ENCODE data around the gene MED9. TPM values are rescaled to one million over a fixed set of nuclear protein-coding genes. Genes with fewer than 3 reads are reported as not detected.
"Not testable (repeated sequence)": the region's sequence is repeated elsewhere in the genome, so short reads cannot be mapped to it uniquely, and the experiment has no call there.

Gene MED9
- total RNA-seq, 2 donors from 2014 or later: 4.9 to 7.8 TPM

DNA sequence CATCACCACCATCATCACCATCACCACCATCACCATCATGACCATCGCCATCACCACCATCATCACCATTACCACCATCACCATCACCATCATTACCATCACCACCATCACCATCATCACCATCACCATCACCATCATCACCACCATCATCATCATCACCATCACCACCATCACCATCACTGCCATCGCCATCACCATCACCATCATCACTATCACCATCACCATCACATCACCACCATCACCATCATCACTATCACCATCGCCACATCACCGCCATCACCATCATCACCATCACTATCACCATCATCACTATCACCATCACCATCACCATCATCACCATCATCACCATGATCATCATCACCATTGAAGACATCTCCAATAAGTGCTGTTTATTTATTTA is 16.8 kb upstream of the MED9 start:
- intact Hi-C loops (cut with DNase I): no loop called here
- TF ChIP-seq, protein P1, sequence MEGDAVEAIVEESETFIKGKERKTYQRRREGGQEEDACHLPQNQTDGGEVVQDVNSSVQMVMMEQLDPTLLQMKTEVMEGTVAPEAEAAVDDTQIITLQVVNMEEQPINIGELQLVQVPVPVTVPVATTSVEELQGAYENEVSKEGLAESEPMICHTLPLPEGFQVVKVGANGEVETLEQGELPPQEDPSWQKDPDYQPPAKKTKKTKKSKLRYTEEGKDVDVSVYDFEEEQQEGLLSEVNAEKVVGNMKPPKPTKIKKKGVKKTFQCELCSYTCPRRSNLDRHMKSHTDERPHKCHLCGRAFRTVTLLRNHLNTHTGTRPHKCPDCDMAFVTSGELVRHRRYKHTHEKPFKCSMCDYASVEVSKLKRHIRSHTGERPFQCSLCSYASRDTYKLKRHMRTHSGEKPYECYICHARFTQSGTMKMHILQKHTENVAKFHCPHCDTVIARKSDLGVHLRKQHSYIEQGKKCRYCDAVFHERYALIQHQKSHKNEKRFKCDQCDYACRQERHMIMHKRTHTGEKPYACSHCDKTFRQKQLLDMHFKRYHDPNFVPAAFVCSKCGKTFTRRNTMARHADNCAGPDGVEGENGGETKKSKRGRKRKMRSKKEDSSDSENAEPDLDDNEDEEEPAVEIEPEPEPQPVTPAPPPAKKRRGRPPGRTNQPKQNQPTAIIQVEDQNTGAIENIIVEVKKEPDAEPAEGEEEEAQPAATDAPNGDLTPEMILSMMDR (IDR thresholded peaks at IDR 0.05): no peak
- TF ChIP-seq POLR2A (IDR thresholded peaks at IDR 0.05): no peak
- Histone ChIP-seq H3K4me3 (no peak overlapping the region), H3K9me3 (no peaks in the 10 kb centered on the region), H3K27me3 (no peaks in the 10 kb centered on the region), H3K4me1 (no peaks in the 10 kb centered on the region), H3K27ac (no peak overlapping the region), H3K36me3 (replicated peaks in 1 of 2; ENCODE audit: insufficient read depth in 1 of 2, low read depth in 2 of 2) (no peaks in the 10 kb centered on the region)
- 86 to 87% methylated on average over 4 of the region's 4 CpGs for WGBS, 2 donors
- DNase-seq (no peak), ATAC-seq (no peak)

DNA sequence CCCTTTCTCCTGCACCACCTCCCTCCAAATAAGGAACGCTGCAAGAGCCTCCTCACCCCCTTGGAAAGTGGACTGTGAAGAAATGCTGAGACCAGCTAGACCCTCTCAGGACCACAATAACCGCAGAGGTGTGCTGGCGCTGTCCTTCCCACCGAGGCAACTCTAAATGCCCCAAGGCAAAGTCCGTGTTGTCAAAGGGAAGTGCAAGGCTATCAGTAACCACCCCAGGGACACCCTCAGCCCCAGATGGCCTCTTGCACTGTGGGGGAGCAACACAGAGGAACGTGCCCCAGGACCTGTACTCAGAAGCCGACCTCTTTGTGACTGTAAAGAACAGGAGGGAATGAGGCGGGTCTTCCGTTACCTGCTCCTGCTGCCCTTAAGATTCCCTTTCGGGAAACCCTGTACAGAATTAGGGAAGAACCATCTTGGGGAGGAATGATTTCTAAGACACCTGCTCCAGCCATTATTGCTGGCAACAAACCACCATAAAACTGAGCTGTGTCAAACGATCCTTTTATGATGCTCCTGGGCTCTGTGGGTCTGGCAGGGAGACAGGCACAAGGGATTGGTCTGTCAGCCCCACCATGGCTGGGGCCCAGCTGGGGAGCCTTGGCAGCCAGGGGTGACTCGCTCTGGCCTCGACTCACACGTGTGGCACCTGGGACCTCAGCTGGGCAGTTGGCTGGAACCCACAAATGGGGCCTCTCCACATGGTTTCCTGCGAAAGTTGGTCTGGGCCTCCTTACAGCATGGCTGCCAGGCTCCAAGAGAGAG is 14.6 kb upstream of the MED9 start:
- intact Hi-C loops (cut with DNase I): no loop called here
- no peaks in the 10 kb centered on the region for H3K4me1 ChIP-seq
- no peak for DNase-seq
- H3K9me3 ChIP-seq: no peaks in the 10 kb centered on the region
- H3K4me3 ChIP-seq: no peak overlapping the region
- TF ChIP-seq, protein P1 (IDR thresholded peaks at IDR 0.05): no peak
- no peak for TF ChIP-seq POLR2A (IDR thresholded peaks at IDR 0.05)
- WGBS, 2 donors: 63 to 85% methylated on average over 11 to 15 of the region's 15 CpGs
- no peak for ATAC-seq
- H3K36me3 ChIP-seq (replicated peaks in 1 of 2; ENCODE audit: insufficient read depth in 1 of 2, low read depth in 2 of 2): no peaks in the 10 kb centered on the region
- H3K27ac ChIP-seq: no peak overlapping the region
- H3K27me3 ChIP-seq: no peaks in the 10 kb centered on the region

DNA sequence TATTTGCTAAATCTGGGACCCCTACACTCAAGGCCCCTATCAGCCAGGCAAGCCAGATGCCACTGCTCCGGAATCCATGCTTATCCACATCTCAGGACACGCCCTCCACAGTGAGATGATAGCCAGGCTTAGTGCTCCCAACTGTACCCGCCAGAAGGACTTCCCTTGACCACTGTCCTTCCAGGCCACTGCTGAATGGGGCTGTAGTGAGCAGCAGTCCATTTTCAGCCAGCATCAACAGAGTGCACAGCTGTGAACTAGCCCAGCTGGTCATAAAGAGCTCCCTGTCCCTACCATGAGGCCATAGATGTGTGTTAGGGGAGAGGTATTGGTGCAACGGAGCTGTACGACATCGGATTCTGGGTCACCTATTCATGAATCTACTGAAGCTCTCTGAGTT is 13.0 kb upstream of the MED9 start:
- intact Hi-C loops (cut with DNase I): no loop called here
- Histone ChIP-seq H3K9me3 (no peaks in the 10 kb centered on the region), H3K4me3 (no peak overlapping the region), H3K4me1 (peaks cover 14% of the 10 kb centered on the region), H3K27me3 (no peaks in the 10 kb centered on the region), H3K27ac (no peak overlapping the region), H3K36me3 (replicated peaks in 1 of 2; ENCODE audit: insufficient read depth in 1 of 2, low read depth in 2 of 2) (no peaks in the 10 kb centered on the region)
- 63 to 68% methylated on average over 6 of the region's 6 CpGs for WGBS, 2 donors
- ATAC-seq (no peak), DNase-seq (no peak)
- TF ChIP-seq POLR2A (IDR thresholded peaks at IDR 0.05): no peak
- TF ChIP-seq, protein P1 (IDR thresholded peaks at IDR 0.05): no peak

GRCh38 chr17:17465878-17466277 is 10.9 kb upstream of the MED9 start:
- H3K27ac ChIP-seq; intact Hi-C loops (cut with DNase I); ATAC-seq; H3K36me3 ChIP-seq (replicated peaks in 1 of 2; ENCODE audit: insufficient read depth in 1 of 2, low read depth in 2 of 2); DNase-seq; H3K9me3 ChIP-seq; H3K4me3 ChIP-seq; H3K27me3 ChIP-seq: not testable (repeated sequence)
- H3K4me1 ChIP-seq: peaks cover 20% of the 10 kb centered on the region
- 60 to 63% methylated on average over 1 of the region's 1 CpG for WGBS, 2 donors

DNA sequence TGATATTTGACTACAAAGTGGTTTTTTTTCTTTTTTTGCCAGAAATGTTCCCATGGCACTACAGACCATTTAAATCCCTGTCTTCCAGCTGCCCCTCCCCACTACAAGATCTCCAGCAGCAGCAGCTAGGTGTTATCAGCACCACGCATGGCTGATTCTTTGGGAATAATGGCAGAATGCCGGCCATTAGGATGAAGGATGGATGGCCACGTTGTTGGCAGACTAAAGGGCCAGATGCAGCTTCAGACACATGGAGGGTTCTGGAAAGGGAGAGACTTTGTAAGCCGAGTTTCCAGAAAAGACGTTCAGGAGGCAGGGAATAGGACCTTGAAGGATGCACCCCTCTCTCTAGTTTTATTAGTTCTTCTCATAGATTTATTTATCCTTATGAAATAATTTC is 10.3 kb upstream of the MED9 start:
- Histone ChIP-seq H3K27ac (no peak overlapping the region), H3K27me3 (no peaks in the 10 kb centered on the region), H3K4me3 (no peak overlapping the region), H3K36me3 (replicated peaks in 1 of 2; ENCODE audit: insufficient read depth in 1 of 2, low read depth in 2 of 2) (no peaks in the 10 kb centered on the region), H3K4me1 (peaks cover 20% of the 10 kb centered on the region), H3K9me3 (no peaks in the 10 kb centered on the region)
- ATAC-seq: no peak
- WGBS, 2 donors: 53 to 59% methylated on average over 5 of the region's 5 CpGs
- intact Hi-C loops (cut with DNase I): no loop called here
- DNase-seq: no peak
- TF ChIP-seq POLR2A (IDR thresholded peaks at IDR 0.05): no peak

- intact Hi-C loops (cut with DNase I): no loop called here
- WGBS, 2 donors: 80 to 89% methylated on average over 5 of the region's 5 CpGs
- H3K9me3 ChIP-seq: no peaks in the 10 kb centered on the region
- no peak overlapping the region for H3K27ac ChIP-seq
- DNase-seq: no peak
- no peak for ATAC-seq
- peaks cover 20% of the 10 kb centered on the region for H3K4me1 ChIP-seq
- H3K36me3 ChIP-seq (replicated peaks in 1 of 2; ENCODE audit: insufficient read depth in 1 of 2, low read depth in 2 of 2): no peaks in the 10 kb centered on the region
- no peak for TF ChIP-seq POLR2A (IDR thresholded peaks at IDR 0.05)
- TF ChIP-seq, protein P1 (IDR thresholded peaks at IDR 0.05): no peak
- no peak overlapping the region for H3K4me3 ChIP-seq
- H3K27me3 ChIP-seq: no peaks in the 10 kb centered on the region
These were observed 9.8 kb upstream of the MED9 start for GRCh38 chr17:17467016-17467415.

Measured in body of pancreas (tissue), 4 donors.